Measurements from ENCODE around the gene IGLL5.
"Not testable (repeated sequence)": the region's sequence is repeated elsewhere in the genome, so short reads cannot be mapped to it uniquely, and the experiment has no call there.

The IGLL5 gene

DNA sequence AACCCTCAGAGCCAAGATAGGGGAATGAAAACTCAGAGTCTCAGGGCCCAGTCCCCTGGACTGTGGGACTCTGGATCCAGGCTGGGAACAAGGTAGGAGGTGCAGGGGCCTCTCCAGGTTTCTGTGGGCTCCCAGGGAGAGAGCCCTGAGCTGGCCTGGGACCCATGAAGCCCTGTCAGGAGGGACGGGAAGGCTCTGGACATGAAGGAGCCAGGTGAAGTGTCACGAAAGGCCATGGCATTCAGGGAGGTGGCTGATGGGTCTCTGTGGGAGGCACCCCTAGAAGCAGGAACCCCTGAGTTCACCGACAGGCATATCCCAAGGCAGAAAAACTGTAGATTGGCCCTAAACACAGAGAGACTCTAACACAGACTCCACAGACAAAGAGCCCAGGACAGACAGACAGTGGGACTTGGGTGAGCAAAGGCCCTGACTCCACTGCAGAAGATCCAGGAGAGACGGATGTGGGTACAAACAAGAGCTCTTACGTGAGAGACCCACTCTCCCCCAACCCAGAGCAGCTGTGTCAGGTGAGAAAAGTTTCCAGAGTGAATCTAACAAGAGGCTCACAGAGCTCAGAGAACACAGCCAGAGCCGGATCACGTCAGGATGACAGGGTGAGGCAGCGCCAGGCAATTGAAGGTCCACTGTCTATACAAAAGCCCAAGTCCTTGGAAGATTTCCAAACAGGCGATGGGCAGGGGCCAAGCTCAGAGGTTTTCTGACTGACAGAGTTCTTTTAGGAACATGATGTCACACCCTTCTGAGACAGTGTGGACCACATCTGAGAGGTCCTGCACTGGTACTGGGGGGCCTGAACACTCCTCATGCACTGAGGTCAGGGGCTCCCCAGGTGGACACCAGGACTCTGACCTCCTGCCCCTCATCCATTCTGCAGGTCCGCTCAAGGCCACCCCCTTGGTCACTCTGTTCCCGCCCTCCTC, 27.4 kb downstream of the IGLL5 start:
- no peak for DNase-seq (ENCODE audit: low read depth)

DNA sequence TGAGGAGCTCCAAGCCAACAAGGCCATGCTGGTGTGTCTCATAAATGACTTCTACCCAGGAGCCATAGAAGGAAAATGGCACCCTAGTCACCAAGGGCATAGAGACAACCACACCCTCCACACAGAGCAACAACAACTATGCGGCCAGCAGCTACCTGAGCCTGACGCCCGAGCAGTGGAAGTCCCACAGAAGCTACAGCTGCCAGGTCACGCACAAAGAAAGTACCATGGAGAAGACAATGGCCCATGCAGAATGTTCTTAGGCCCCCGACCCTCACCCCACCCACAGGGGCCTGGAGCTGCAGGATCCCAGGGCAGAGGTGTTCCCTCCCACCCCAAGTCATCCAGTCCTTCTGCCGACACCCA, 28.0 kb downstream of the IGLL5 start:
- DNase-seq (ENCODE audit: low read depth) = no peak

DNA sequence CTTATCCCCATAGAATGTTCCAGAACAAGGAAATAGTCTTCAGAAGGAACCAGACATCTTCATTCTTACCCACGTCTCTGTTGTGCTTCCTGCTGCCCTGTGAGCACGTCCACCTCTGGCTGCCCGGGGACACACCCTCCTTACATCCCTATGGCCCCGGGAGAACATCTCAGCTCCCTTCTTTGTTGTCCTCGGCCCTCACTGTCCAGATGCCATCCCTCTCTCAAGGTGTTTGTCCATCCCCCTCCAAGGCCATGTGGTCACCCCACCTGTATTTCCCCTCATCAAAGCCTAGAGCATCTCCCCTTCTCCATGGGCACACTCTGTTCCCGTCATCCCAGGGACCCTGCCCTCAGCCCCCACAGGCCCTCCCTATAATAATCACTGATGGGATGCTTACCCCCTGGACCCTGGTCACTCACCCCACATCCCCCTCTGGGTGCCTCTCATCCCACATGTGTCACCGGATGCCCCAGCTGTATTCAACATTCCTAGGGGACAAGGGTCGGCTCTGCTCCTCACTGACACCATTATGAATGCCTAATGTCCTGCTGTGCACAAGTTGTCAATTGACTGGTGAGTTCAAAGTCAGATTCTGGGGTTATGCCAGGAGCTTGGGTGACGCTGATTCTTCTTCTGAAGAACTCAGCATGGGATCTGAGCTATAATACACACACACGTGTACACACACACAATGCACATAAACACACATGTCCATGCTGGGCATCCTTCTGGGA, 28.8 kb downstream of the IGLL5 start:
- no peak for DNase-seq (ENCODE audit: low read depth)

DNA sequence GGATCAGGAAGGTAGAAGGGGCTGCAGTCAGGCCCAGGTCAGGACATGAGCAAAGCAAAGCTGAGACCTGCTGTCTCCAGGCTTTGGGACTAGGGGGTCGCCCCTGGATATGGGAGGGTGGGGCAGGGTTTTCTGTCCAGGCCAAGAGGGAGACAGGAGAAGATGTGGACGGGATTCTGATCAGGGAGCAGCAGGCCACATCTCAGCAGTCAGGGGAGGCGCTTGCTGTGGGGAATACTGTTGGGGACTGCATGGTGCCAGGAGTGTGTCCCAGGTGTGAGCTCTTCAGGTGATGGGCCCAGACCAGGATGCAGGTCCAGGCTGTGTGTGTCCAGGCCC, 29.3 kb downstream of the IGLL5 start:
- no peak for DNase-seq (ENCODE audit: low read depth)

DNA sequence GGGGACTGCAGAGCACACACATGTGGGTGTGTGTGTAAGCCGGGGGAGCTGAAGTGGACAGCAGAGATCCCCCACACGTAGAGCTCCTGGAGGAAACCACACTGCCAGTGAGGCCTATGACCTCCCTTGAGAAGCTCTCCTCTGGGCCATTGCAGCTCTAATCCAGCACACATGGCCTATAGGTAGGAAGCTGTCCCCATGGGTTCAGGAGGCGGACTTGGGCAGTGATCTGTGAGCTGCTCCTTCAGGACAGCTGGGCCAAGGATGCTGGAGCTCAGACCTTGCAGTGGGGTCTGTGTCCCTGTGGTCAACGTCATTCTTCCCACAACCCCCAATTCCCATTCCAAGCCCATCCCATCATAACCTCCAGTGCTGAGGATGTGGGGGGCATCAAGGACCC, 29.8 kb downstream of the IGLL5 start:
- DNase-seq (ENCODE audit: low read depth) = no peak

DNA sequence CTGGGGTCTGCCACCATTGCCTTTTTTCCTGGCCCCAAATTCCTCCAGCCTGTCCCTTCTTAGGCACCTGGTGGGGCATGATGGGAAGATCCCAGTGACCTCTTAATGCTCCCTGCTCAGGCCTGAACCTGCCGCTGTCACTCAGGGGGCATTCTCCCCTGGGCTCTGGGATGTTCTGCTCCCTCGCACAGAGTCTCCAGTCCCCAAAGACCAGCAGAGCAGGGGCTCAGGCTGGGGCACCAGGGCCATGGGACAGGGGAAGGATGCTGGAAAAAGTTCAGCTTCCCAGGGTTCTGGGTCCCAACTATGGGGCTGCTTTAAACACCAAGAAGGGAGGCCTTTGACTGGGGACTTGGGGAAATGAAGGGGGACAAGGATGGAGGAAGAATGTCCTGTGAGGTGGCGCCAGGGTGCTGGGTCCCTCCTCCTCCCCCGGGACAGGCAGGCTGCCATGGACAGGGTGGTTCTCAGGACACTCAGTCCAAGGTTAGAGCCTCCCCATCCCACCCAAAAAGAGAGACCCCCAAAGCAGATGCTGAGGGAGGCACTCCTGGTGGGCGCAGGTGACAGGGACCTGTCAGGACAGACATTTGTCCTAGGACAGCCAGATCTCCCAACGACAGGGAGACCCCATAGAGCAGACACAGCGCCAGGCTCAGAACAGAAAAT, 30.8 kb downstream of the IGLL5 start:
- DNase-seq (ENCODE audit: low read depth) = no peak

DNA sequence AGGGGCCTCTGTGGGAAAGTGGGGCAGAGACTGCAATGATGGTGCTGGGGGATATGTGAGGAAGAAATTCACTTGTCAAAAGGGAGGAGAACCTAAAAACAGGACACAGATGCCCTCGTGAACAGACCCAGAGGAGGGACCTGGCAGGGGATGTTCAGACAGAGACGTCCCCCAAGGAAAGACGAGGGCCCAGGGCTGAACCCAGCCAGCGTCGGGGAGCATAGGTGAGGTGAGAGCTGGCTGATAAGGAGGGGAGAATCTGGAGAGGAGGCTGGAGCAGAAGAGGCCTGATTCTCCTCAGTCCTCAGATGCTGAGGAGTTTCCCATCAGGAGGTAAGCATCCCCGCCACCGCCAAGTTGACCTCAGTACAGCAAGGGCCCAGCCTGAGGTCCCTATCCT, 31.4 kb downstream of the IGLL5 start:
- DNase-seq (ENCODE audit: low read depth) = no peak

DNA sequence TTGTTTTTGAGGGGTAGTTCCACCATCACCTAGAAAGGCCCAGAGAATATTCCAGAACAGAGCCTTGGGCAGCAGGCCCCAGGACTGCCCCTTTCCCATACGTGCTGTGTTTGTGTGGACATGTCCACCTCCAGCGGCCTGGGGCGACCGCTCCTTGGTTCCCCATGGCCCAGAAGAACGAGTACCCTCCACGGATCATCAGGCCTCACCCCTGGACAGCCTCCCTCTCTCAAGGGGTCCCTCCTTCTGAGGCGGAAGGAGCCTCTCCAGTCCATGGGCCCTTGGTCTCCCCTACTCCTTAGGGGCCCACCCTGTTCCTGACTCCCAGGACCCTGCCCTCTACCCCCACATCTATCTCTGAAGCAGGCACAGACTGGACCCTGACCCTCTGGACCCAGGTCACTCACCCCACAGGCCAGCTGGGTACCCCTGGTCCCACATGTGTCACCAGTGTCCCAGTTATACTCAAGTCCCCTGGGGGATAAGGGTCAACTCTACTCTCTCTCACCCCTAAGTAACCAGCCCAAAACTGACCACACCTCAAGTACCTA, 32.6 kb downstream of the IGLL5 start:
- no peak for DNase-seq (ENCODE audit: low read depth)

DNA sequence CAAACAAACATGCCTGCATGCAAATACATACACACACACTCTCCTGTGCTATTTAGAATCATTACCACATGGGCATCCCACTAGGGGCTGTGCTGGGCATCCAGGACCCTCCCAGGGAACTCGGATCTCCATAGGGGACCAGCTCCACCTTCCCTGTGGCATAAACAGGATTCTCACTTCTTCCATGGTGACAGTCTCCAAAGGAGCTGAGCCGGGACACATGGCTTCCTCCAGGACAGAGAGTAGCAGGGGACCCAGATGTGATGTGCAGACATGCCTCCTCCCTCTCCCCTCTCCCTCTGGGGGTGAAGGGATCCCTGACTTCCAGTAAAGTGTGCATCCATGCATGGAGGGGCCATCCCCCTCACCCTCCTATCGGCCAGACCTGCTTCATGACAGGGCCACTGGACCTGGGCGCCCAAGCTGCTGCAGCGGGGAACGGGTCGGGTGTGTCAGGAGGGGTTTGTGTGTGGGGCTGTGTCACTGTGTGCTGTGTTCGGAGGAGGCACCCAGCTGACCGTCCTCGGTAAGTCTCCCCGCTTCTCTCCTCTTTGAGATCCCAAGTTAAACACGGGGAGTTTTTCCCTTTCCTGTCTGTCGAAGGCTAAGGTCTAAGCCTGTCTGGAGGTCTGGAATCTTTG, 33.4 kb downstream of the IGLL5 start:
- no peak for DNase-seq (ENCODE audit: low read depth)

DNA sequence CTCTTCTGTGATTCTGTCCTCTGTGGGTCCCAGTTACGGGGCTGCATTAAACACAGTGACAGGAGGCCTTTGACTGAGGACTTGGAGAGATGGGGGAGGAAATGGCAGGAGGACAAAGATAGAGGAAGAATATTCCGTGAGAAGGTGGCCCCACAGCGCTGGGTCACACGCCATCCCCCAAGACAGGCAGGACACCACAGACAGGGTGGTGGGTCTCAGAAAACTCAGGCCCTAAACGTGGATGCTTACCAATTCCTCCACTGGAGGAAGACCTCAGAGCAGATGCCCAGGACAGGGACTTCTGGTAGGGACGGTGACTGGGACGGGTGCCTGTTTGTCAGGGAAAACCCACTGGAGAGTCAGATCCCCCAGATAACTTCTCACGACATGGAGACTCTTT, 34.0 kb downstream of the IGLL5 start:
- no peak for DNase-seq (ENCODE audit: low read depth)

DNA sequence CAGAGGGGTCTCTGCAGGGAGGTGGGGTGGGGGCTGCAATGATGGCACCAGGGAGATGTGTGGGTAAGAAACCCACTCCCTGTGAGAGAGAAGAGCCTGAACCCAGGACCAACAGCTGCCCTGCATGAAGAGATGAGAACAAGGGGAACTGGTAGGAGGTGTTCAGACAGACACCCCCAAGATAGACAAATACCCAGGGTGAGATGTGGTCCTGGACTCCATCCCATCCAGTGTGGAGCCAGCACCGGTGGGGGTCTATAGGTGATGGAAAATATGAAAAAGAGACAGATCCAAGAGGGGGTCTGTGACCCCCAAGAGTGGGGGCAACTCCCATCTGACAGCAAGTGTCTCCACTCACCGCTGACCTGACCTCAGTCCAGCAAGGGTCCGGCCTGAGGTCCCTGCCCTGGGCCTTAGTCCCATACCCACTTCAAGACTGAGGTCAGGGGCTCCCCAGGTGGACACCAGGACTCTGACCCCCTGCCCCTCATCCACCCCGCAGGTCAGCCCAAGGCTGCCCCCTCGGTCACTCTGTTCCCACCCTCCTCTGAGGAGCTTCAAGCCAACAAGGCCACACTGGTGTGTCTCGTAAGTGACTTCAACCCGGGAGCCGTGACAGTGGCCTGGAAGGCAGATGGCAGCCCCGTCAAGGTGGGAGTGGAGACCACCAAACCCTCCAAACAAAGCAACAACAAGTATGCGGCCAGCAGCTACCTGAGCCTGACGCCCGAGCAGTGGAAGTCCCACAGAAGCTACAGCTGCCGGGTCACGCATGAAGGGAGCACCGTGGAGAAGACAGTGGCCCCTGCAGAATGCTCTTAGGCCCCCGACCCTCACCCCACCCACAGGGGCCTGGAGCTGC, 34.7 kb downstream of the IGLL5 start:
- not testable (repeated sequence) for DNase-seq (ENCODE audit: low read depth)

DNA sequence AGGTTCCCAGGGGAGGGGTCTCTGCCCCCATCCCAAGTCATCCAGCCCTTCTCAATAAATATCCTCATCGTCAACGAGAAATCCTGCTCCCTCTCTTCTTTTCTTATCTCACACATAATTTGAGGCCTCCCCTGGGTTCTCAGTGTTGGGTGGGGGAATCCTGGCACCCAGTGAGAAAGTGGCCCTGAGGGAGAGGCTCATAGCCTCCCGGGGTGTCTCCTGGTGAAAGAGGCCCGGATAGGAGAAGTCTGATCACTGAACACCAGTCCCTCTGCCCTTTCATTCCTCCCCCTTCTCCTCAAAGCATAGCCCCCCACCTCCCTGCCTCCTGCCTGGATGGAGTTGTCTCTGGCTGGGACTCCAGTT, 35.3 kb downstream of the IGLL5 start:
- no peak for DNase-seq (ENCODE audit: low read depth)

DNA sequence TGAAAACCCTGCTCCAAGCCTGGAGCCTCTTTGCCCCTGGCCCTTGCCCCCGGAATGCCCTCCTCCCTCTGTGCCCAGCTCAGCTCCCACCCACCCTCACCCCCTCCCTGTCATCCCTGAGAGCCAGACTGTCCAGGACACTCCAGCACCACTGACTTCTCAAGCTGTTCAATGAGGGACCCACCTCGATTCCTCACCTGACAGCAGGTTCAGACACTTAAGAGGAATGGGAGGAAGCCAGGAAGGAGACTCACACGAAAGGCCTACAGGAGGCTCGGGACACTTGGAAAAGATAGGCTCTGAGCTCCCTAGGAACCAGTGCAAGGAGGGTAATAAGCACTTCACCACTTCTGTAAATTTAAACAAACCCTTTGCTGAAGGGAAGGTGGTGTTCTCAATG, 35.8 kb downstream of the IGLL5 start:
- no peak for DNase-seq (ENCODE audit: low read depth)

DNA sequence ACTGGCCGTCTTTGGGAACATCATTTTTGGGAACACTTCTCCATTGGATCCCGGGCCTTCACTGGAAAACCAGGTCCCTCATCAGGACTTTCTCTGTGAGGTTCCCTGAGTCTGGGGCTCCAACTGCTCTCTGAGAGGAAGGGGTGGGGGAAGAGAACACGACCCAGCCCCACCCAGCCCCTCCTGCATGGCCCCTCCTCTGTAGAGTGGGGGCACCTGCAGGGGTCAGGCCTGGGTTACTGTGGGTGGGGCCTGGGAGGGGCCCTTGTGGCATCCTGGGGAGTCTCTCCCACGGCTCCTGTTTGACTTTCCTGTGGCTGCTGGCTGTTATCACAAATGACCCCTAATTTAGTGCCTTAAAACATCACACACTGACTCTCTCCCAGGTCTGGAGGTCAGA, 36.3 kb downstream of the IGLL5 start:
- no peak for DNase-seq (ENCODE audit: low read depth)

DNA sequence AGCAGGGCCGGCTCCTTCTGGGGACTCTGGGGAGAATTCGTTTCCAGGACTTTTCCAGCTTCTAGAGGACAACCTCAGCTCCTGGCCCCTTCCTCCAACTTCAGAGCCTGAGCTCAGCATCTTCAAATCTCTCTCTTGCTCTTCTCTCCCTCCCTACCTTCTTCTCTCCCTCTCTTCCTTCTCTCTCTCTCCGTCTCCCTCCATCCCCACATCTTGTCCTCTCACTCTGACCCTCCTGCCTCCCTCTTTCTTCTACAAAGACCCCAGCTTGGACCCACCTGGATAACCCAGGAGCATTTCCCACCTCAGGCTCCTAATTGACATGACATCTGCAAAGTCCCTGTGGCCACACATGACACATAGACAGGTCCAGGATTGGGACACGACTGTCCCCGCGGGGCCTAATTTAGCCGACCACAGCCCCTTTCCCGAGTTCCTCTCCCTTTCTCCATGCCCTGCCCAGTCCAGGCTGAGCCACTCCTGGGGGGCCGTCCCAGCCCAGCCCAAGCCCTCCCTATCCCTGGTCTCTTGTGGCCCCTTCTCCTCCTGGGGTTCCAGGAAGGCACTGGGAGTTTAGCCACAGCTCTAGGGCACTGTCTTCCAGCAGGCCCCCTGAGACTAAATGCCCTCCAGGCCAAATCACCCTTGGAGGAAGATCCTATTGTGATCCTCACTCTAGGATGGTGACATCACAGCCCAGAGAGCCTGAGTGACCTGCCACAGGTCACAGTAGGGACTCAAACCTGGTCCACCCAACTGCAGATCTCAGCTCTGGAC, 36.9 kb downstream of the IGLL5 start:
- DNase-seq (ENCODE audit: low read depth) = no peak

DNA sequence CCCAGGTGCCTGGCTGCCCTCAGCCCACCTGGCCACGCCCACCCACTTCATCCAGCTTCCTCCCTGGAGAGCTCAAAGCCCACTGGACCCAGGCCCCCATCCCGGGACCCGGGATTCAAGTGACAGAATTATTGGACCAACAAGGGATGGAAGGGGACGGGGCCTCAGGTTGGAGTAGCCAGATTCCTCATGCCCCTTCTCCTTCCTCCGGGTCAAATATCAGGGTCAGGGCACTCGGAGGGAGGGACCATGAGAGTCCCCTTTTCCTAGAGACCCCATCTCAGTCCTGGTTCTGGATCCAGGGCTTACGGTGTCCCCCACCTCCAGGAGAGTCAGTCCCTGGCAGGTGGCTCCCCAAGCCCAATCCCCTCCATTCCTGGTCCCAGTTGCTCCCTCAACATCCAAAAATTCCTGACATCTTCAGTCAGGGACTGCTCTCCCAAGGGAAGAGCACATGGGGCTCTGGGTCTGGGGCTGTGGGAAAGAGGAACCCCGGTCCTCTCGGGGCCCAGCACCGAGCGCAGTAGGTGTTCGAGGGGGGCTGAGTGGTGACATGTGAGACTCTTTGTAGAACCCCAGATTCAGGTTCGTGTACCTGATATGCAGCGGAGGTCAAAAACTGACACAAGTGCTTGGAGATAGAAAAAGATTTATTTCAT, 37.7 kb downstream of the IGLL5 start:
- no peak for DNase-seq (ENCODE audit: low read depth)

DNA sequence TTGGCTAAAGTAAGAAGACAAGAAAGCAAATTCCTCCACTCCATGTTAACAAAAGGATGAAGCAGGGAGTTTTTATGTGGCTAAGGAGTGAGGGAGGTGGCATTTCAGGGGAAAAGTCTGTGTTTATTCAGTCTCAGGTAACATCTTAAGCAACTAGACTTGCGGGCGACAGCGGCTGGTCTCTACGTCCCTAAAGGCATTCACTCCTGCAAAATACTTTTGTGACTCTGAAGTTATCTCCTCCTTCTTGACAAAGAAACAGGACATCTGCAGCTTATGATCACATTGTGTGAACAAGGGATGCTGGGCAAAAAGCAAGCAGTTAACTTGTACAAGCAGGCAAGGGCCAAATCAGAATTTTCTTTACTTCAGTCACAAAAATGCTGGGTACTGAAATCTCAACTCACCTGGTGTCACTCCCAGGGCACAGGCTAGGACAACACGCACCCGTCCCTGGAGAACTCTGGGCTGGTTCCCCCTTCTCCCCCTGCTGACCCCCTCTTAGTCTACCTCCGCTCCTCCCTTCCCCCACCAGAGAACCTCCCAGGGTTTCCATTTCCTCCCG, 38.3 kb downstream of the IGLL5 start:
- no peak for DNase-seq (ENCODE audit: low read depth)

DNA sequence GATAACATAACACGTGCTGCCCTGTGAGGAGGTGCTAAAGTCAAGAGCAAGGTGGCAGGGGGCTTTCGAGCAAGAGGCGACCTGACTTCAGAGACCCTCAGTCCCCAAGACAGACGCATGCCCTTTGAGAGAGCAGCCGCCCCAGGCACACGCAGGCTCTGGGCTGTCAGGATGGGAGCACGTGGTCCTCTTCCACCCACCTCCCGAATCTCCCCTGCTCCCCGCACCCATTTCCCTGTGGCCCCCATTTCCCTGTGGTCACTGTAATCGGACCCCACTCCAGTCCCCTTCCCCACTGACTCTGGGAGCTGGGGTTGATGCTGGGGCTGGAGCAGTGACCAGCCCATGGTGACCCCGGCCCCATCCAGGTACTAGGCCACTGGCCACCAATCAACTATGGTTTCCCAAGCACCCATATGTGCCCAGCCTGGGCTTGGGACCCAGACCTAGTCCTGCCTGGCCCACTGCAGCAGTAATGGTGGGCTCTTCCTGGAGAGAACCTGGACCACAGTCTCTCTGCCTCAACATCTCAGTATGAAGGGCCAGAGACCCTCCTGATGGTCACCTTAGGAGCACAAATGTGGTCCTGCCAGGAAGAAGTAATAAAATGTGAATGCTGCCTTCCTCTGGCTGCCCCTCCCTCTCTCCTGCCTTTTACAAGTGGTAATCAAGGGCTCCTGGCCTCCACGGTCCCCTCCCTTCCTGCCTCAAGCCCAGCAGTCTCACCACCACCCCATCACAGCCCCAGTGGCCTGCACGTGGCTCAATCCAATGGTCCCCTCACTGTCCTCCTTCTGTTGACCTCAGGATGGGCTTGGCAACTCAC, 39.0 kb downstream of the IGLL5 start:
- no peak for DNase-seq (ENCODE audit: low read depth)
